H1 (cell line): Measurements from ENCODE around the gene FOXE1. TPM values are rescaled to one million over a fixed set of nuclear protein-coding genes. Genes with fewer than 3 reads are reported as not detected.

Experiments used
- CTCF ChIA-PET: fragments of 300-600 bp; sonication (Branson Sonifier 250); formaldehyde crosslinking; loops from one replicate; lab custom pipeline; 2021; ENCODE audit not compliant: partially characterized antibody; lab: Charles Lee
- POLR2A ChIA-PET: fragments of 300-600 bp; sonication (Branson Sonifier 250); formaldehyde crosslinking; loops from one replicate; lab custom pipeline; 2021; ENCODE audit warnings: inconsistent platforms; ENCODE audit not compliant: partially characterized antibody; lab: Charles Lee
- DNase-seq, 2 experiments: peaks; one replicate each; pipeline versions ENCODE4 v3.0.0 to v3.0.0-alpha.2; 2010 to 2022; ENCODE audit warnings: low spot score in 2 of 2, low read depth in 1 of 2, mixed read lengths in 1 of 2
- FAIRE-seq: peaks from 2 replicates; lab custom pipeline; 2011; peaks lifted over from hg19 to GRCh38; lab: Jason Lieb, UNC
- H2AFZ ChIP-seq: 2 replicates; pipeline ENCODE4 v1.8.1; 2012; ENCODE audit warnings: low read length, inconsistent platforms
- H2AK5ac ChIP-seq: 2 replicates; pipeline ENCODE4 v1.6.1; 2013; ENCODE audit warnings: low read depth, low read length
- H2BK120ac ChIP-seq: replicated peaks from 2 replicates; pipeline ENCODE3; 2013; ENCODE audit warnings: low read depth, low read length, inconsistent platforms
- H2BK12ac ChIP-seq: 2 replicates; pipeline ENCODE4 v1.6.1; 2013; ENCODE audit warnings: low read depth, low read length
- H2BK15ac ChIP-seq: 2 replicates; pipeline ENCODE4 v1.6.1; 2013; ENCODE audit warnings: low read length
- H2BK20ac ChIP-seq: 2 replicates; pipeline ENCODE4 v1.6.1; 2013; ENCODE audit warnings: low read length
- H2BK5ac ChIP-seq: 2 replicates; pipeline ENCODE4 v1.6.1; 2013; ENCODE audit warnings: low read depth, low read length
- H3K14ac ChIP-seq: 2 replicates; pipeline ENCODE4 v1.6.1; 2013; ENCODE audit warnings: inconsistent platforms; ENCODE audit not compliant: insufficient read length
- H3K18ac ChIP-seq: 2 replicates; pipeline ENCODE4 v1.6.1; 2013; ENCODE audit warnings: low read length; ENCODE audit errors: extremely low read depth
- H3K23ac ChIP-seq: 2 replicates; pipeline ENCODE4 v1.6.1; 2013; ENCODE audit warnings: inconsistent platforms; ENCODE audit not compliant: insufficient read length
- H3K23me2 ChIP-seq: 2 replicates; pipeline ENCODE4 v1.6.1; 2013; ENCODE audit warnings: low read depth, low read length
- H3K27ac ChIP-seq: 2 replicates; pipeline ENCODE4 v1.6.1; 2011; ENCODE audit warnings: low read depth, low read length, inconsistent platforms
- H3K27me3 ChIP-seq, 4 experiments: replicated peaks in 1 of 4; 1 replicate in 1 of 4; 2 replicates in 3 of 4; pipeline versions ENCODE4 v1.6.1 to v1.8.1; 2011 to 2013; ENCODE audit warnings: low read length in 3 of 4, mild to moderate bottlenecking in 3 of 4, inconsistent platforms in 2 of 4, mixed read lengths in 2 of 4, moderate library complexity in 1 of 4; ENCODE audit not compliant: control insufficient read depth in 3 of 4, insufficient read depth in 3 of 4; ENCODE audit errors: extremely low read depth in 1 of 4
- H3K36me3 ChIP-seq, 4 experiments: 2 replicates each; pipeline versions ENCODE4 v1.6.1 to v1.8.1; 2011 to 2013; ENCODE audit warnings: mild to moderate bottlenecking in 4 of 4, low read length in 3 of 4, moderate library complexity in 2 of 4, control low read depth in 1 of 4, inconsistent platforms in 1 of 4; ENCODE audit not compliant: insufficient read depth in 4 of 4, control insufficient read depth in 2 of 4
- H3K4ac ChIP-seq: replicated peaks from 2 replicates; pipeline ENCODE3; 2013; ENCODE audit warnings: low read length, low read depth, mixed read lengths, inconsistent platforms; ENCODE audit not compliant: insufficient read length
- H3K4me1 ChIP-seq, 4 experiments: replicated peaks in 1 of 4; 1 replicate in 1 of 4; 2 replicates in 3 of 4; pipeline versions ENCODE4 v1.6.1 to v1.8.1; 2011 to 2013; ENCODE audit warnings: low read length in 3 of 4, inconsistent platforms in 2 of 4, mixed read lengths in 1 of 4; ENCODE audit not compliant: insufficient read depth in 4 of 4, control insufficient read depth in 3 of 4
- H3K4me2 ChIP-seq, 2 experiments: 2 replicates each; pipeline versions ENCODE4 v1.6.1 to v1.8.1; 2011 to 2013; ENCODE audit warnings: low read depth in 2 of 2, low read length in 2 of 2, control low read depth in 1 of 2, inconsistent platforms in 1 of 2, mild to moderate bottlenecking in 1 of 2; ENCODE audit not compliant: insufficient read depth in 1 of 2
- H3K4me3 ChIP-seq, 4 experiments: fragments of 200-600, 300-600 bp in 1 of 4; sonication (generic), shearing (Covaris generic), sonication (Bioruptor Twin) in 1 of 4; 2 replicates each; pipeline versions ENCODE4 v1.5.1 to v1.8.1; 2011 to 2016; ENCODE audit warnings: low read length in 4 of 4, low read depth in 3 of 4, control low read depth in 2 of 4, inconsistent platforms in 2 of 4, mild to moderate bottlenecking in 2 of 4, mixed read lengths in 1 of 4, moderate library complexity in 1 of 4; ENCODE audit not compliant: insufficient read depth in 2 of 4; ENCODE audit errors: extremely low read depth in 1 of 4
- H3K56ac ChIP-seq: replicated peaks from 2 replicates; pipeline ENCODE3; 2013; ENCODE audit warnings: low read depth, mild to moderate bottlenecking, mixed read lengths, low read length, inconsistent platforms; ENCODE audit not compliant: insufficient read length
- H3K79me1 ChIP-seq: 2 replicates; pipeline ENCODE4 v1.6.1; 2013; ENCODE audit warnings: low read depth, low read length, control low read depth
- H3K79me2 ChIP-seq, 2 experiments: 2 replicates each; pipeline versions ENCODE4 v1.6.1 to v1.8.1; 2012 to 2013; ENCODE audit warnings: low read length in 2 of 2, mild to moderate bottlenecking in 2 of 2, inconsistent platforms in 1 of 2; ENCODE audit not compliant: insufficient read depth in 2 of 2, control insufficient read depth in 1 of 2
- H3K9ac ChIP-seq, 4 experiments: replicated peaks in 1 of 4; 1 replicate in 1 of 4; 2 replicates in 3 of 4; pipeline versions ENCODE4 v1.6.1 to v1.8.1; 2011 to 2013; ENCODE audit warnings: low read depth in 3 of 4, low read length in 3 of 4, control low read depth in 2 of 4, mild to moderate bottlenecking in 2 of 4, moderate library complexity in 2 of 4, inconsistent platforms in 1 of 4; ENCODE audit errors: extremely low read depth in 1 of 4
- H3K9me3 ChIP-seq, 2 experiments: 2 replicates each; pipeline versions ENCODE4 v1.6.1 to v1.8.1; 2012 to 2013; ENCODE audit warnings: mild to moderate bottlenecking in 2 of 2, moderate library complexity in 2 of 2, control low read depth in 1 of 2, inconsistent platforms in 1 of 2, low read depth in 1 of 2, low read length in 1 of 2, mixed read lengths in 1 of 2; ENCODE audit not compliant: insufficient read depth in 2 of 2
- H4K20me1 ChIP-seq, 2 experiments: replicated peaks in 1 of 2; 2 replicates each; pipeline versions ENCODE3 to v1.8.1; 2011 to 2013; ENCODE audit warnings: inconsistent platforms in 2 of 2, low read length in 2 of 2, mild to moderate bottlenecking in 1 of 2; ENCODE audit not compliant: insufficient read depth in 2 of 2, control insufficient read depth in 1 of 2
- H4K5ac ChIP-seq: 2 replicates; pipeline ENCODE4 v1.6.1; 2013; ENCODE audit warnings: low read length, low read depth, mixed read lengths, inconsistent platforms; ENCODE audit not compliant: insufficient read length
- H4K8ac ChIP-seq: 2 replicates; pipeline ENCODE4 v1.8.0; 2013; ENCODE audit warnings: mild to moderate bottlenecking, moderate library complexity, low read length, inconsistent platforms; ENCODE audit not compliant: insufficient read depth; ENCODE audit errors: extremely low read depth
- H4K91ac ChIP-seq: replicated peaks from 2 replicates; pipeline ENCODE3; 2013; ENCODE audit warnings: low read length, mixed read lengths, inconsistent platforms; ENCODE audit not compliant: insufficient read length
- BACH1 ChIP-seq: IDR thresholded peaks from 2 replicates; pipeline ENCODE4 v1.6.1; 2012; ENCODE audit warnings: low read length, improper control_type of control experiment
- BCL11A ChIP-seq, 2 experiments: IDR thresholded peaks; one replicate each; pipeline ENCODE4 v1.6.1; 2011; ENCODE audit warnings: low read depth in 2 of 2, low read length in 2 of 2, mild to moderate bottlenecking in 2 of 2
- EP300 ChIP-seq, 2 experiments: IDR thresholded peaks; 1 replicate in 1 of 2; 2 replicates in 1 of 2; pipeline ENCODE4 v1.6.1; 2011 to 2012; ENCODE audit warnings: low read depth in 2 of 2, low read length in 2 of 2, mild to moderate bottlenecking in 2 of 2, borderline replicate concordance in 1 of 2, inconsistent platforms in 1 of 2, moderate library complexity in 1 of 2
- POLR2AphosphoS5 ChIP-seq: IDR thresholded peaks from 2 replicates; pipeline ENCODE4 v1.6.1; 2011; ENCODE audit warnings: low read depth, low read length
- RAD21 ChIP-seq, 2 experiments: IDR thresholded peaks in 1 of 2; conservative IDR thresholded peaks in 1 of 2; 2 replicates each; pipeline ENCODE4 v1.6.1; 2011; ENCODE audit warnings: low read depth in 2 of 2, low read length in 2 of 2, improper control_type of control experiment in 1 of 2, inconsistent platforms in 1 of 2, mild to moderate bottlenecking in 1 of 2, moderate library complexity in 1 of 2
- RFX5 ChIP-seq: IDR thresholded peaks from 2 replicates; pipeline ENCODE4 v1.6.1; 2011; ENCODE audit warnings: low read depth, low read length, improper control_type of control experiment, borderline replicate concordance
- TEAD4 ChIP-seq: IDR thresholded peaks from 2 replicates; pipeline ENCODE4 v1.6.1; 2012; ENCODE audit warnings: low read depth, low read length, inconsistent platforms, mixed read lengths
- ZNF274 ChIP-seq: IDR thresholded peaks from 2 replicates; pipeline ENCODE4 v1.7.0; 2012; ENCODE audit warnings: low read length, borderline replicate concordance; ENCODE audit errors: extremely low read depth
- WGBS, 2 experiments: shearing (Covaris generic) in 1 of 2; methylation state at CpG; one replicate each; pipeline versions ENCODE4 v1.1.6 to v1.1.7; 2013 to 2015; ENCODE audit warnings: low lambda C conversion rate in 2 of 2, mixed read lengths in 2 of 2, inconsistent platforms in 1 of 2, low coverage in 1 of 2, missing lambda C conversion rate in 1 of 2; ENCODE audit not compliant: insufficient replicate concordance in 2 of 2, insufficient coverage in 1 of 2, insufficient read length in 1 of 2; ENCODE audit errors: extremely low coverage in 1 of 2, missing lambda C conversion rate in 1 of 2; 5-methylcytosine and 5-hydroxymethylcytosine counted together
- polyA plus RNA-seq, 7 experiments: library from polyadenylated mRNA; depleted of rRNA in 3 of 7; stranded (reverse) in 5 of 7; unstranded in 2 of 7; fragments of >200 nt in 5 of 7; fragments of 200-250 nt in 2 of 7; gene quantifications; 1 replicate in 5 of 7; 2 replicates in 1 of 7; 4 replicates in 1 of 7; pipeline versions ENCODE4 v1.2.1 to v1.2.3, GENCODE V29; 2011 to 2013; ENCODE audit warnings: missing spikeins in 2 of 7, mixed read lengths in 2 of 7
- total RNA-seq: library from RNA; stranded (reverse); fragmentation: NEBNext Ultra II Directional; extraction: Animal tissue kit (Norgen Biotek cat#: 25700); gene quantifications from 2 replicates; pipeline ENCODE4 v1.2.1, GENCODE V29; 2021

Gene FOXE1
- total and polyA plus RNA-seq, 2 of the 8 experiments (the other 6 are each of a cell fraction or from before 2014, with no cell fraction given), result 0.03 TPM; not detected in 1

GRCh38 chr9:97900103-97900737, 47.2 kb downstream of the FOXE1 start:
- Histone ChIP-seq H3K23ac (no peak overlapping the region), H4K20me1 (peaks cover 0 to 3% of the 10 kb centered on the region in 2 experiments), H3K9ac (no peak overlapping the region), H2BK12ac (no peak overlapping the region; the same call in 1 of the 2 replicates), H2BK15ac (no peak overlapping the region; the same call in 1 of the 2 replicates), H3K79me2 (no peaks in the 10 kb centered on the region), H3K56ac (no peak overlapping the region), H2AK5ac (no peak overlapping the region), H3K4me1 (no peaks in the 10 kb centered on the region), H3K4me2 (no peak overlapping the region), H4K8ac (no peak overlapping the region), H2BK20ac (no peak overlapping the region), H4K5ac (no peak overlapping the region), H3K4ac (no peak overlapping the region), H3K79me1 (no peaks in the 10 kb centered on the region), H3K9me3 (no peaks in the 10 kb centered on the region), H3K36me3 (no peaks in the 10 kb centered on the region), H3K23me2 (no peaks in the 10 kb centered on the region), H4K91ac (no peak overlapping the region), H3K4me3 (no peak overlapping the region), H3K27ac (no peak overlapping the region), H3K14ac (no peak overlapping the region), H2AFZ (no peak overlapping the region), H3K18ac (no peak overlapping the region), H2BK5ac (no peak overlapping the region), H3K27me3 (no peaks in the 10 kb centered on the region), H2BK120ac (no peak overlapping the region)
- ChIA-PET CTCF (interaction anchor here (0.7 to 6.6 kb wide), 29 partner anchors 10 to 267 kb away, joined by 3 to 110 read pairs (median 5); partner anchors contain the start of genes NCBP1, TRMO and TSTD2), POLR2A (interaction anchor here (1.5 kb wide), 1 partner anchor 225 kb away, joined by 4 read pairs; no protein-coding TSS in a partner anchor)
- no peak for TF ChIP-seq TEAD4
- no peak for TF ChIP-seq ZNF274
- no peak for TF ChIP-seq EP300 (IDR thresholded peaks at IDR 0.05; ENCODE audit: borderline replicate concordance in 1 of 2, low read depth in 2 of 2, low read length in 2 of 2)
- TF ChIP-seq RAD21 (IDR thresholded peaks at IDR 0.05 in 1 of 2, conservative IDR thresholded peaks at IDR 0.05 in 1 of 2; ENCODE audit: low read depth in 2 of 2, low read length in 2 of 2), result no peak
- no peak for TF ChIP-seq BACH1
- TF ChIP-seq POLR2AphosphoS5, result no peak
- TF ChIP-seq BCL11A (IDR thresholded peaks at IDR 0.05; ENCODE audit: low read depth in 2 of 2, low read length in 2 of 2), result no peak
- no peak for TF ChIP-seq RFX5
- no peak for DNase-seq
- FAIRE-seq, result no peak
- WGBS, 2 experiments, result 92% methylated on average over 9 of the region's 9 CpGs; no CpG with 5 or more reads in 1 of the 2 experiments
